ENCODE measurements around the gene PCDHGA9. TPM values are rescaled to one million over a fixed set of nuclear protein-coding genes. Genes with fewer than 3 reads are reported as not detected.
A peak's percentile ranks its signal among the peaks of the same experiment; 100 is the strongest.
"Not testable (repeated sequence)": the region's sequence is repeated elsewhere in the genome, so short reads cannot be mapped to it uniquely, and the experiment has no call there.

PCDHGA9 gene
- total and polyA plus RNA-seq, 3 donors from 2014 or later, result 1.1 to 13.1 (median 13.0) TPM

DNA sequence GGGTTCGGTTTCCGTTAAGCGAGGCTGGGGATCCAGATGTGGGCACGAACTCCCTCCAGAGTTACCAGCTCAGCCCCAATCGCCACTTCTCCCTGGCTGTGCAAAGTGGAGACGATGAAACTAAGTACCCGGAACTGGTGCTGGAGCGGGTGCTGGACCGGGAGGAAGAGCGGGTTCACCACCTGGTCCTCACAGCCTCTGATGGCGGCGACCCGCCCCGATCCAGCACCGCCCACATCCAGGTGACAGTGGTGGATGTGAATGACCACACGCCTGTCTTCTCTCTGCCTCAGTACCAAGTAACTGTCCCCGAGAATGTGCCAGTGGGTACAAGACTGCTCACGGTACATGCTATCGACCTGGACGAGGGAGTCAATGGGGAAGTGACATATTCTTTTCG lies 19.2 kb upstream of the PCDHGA9 start:
- intact Hi-C loops (cut with DNase I; ENCODE audit: low total_unique reads), result no loop called here
- Histone ChIP-seq H3K4me1 (no peaks in the 10 kb centered on the region), H3K9me3 (no peaks in the 10 kb centered on the region), H3K27me3 (no peaks in the 10 kb centered on the region), H3K4me3 (peak overlapping the region in 1 of 2 donors; percentile 48), H3K36me3 (ENCODE audit: low read depth, missing control alignments) (no peaks in the 10 kb centered on the region), H3K27ac (no peak overlapping the region)
- no peak for DNase-seq
- 24 to 32% methylated on average over 20 to 21 of the region's 21 CpGs for WGBS, 2 donors
- TF ChIP-seq POLR2A (IDR thresholded peaks at IDR 0.05) (no peak), CTCF (IDR thresholded peaks at IDR 0.05) (no peak)

- Histone ChIP-seq H3K27ac (no peak overlapping the region), H3K9me3 (no peaks in the 10 kb centered on the region), H3K4me3 (no peak overlapping the region), H3K36me3 (ENCODE audit: low read depth, missing control alignments) (no peaks in the 10 kb centered on the region), H3K27me3 (no peaks in the 10 kb centered on the region), H3K4me1 (no peaks in the 10 kb centered on the region)
- TF ChIP-seq POLR2A (IDR thresholded peaks at IDR 0.05) (no peak), CTCF (IDR thresholded peaks at IDR 0.05) (no peak)
- WGBS, 2 donors, result 32 to 38% methylated on average over 15 to 40 of the region's 43 CpGs
- intact Hi-C loops (cut with DNase I; ENCODE audit: low total_unique reads), result no loop called here
- DNase-seq, result no peak
Observed at GRCh38 chr5:141384471-141385267, 17.9 kb upstream of the PCDHGA9 start.

GRCh38 chr5:141387557-141388311 lies 14.8 kb upstream of the PCDHGA9 start, which contains the start of gene PCDHGB4:
TSS of gene PCDHGB4 (plus strand) at chr5:141387698. CDS start at chr5:141387885, 187 bp downstream.
- H3K4me1 ChIP-seq; intact Hi-C loops (cut with DNase I; ENCODE audit: low total_unique reads); H3K9me3 ChIP-seq; H3K36me3 ChIP-seq (ENCODE audit: low read depth, missing control alignments); H3K27ac ChIP-seq; H3K27me3 ChIP-seq: not testable (repeated sequence)
- DNase-seq, result peak; percentile 63
- 9 to 16% methylated on average over 18 to 19 of the region's 40 CpGs for whole genome bisulfite sequencing, 2 donors
- TF ChIP-seq CTCF (IDR thresholded peaks at IDR 0.05), result peak in 2 of 3 experiments; percentile 53 to 59
- H3K4me3 ChIP-seq, result peak within 1 kb of the TSS in 1 of 2 donors; percentile 11

DNA sequence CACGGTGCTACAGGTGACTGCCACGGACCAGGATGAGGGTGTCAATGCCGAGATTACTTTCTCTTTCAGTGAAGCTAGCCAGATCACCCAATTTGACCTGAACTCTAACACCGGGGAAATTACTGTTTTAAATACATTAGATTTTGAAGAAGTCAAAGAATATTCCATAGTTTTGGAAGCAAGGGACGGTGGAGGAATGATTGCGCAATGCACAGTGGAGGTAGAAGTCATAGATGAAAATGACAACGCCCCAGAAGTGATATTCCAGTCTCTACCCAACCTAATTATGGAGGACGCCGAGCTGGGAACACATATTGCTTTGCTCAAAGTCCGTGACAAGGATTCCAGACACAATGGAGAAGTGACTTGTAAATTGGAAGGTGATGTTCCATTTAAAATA lies 13.9 kb upstream of the PCDHGA9 start:
- no peak for TF ChIP-seq CTCF (IDR thresholded peaks at IDR 0.05)
- Histone ChIP-seq H3K27ac (no peak overlapping the region), H3K27me3 (no peaks in the 10 kb centered on the region), H3K36me3 (ENCODE audit: low read depth, missing control alignments) (no peaks in the 10 kb centered on the region), H3K4me1 (no peaks in the 10 kb centered on the region), H3K4me3 (no peak overlapping the region), H3K9me3 (no peaks in the 10 kb centered on the region)
- intact Hi-C loops (cut with DNase I; ENCODE audit: low total_unique reads), result no loop called here
- no peak for DNase-seq
- WGBS, 2 donors, result 31 to 42% methylated on average over 10 of the region's 10 CpGs

Measured in testis (tissue), 3 donors.